HG03139 (cell line): ENCODE results near the gene DENND4B.
"Not testable (repeated sequence)": the region's sequence is repeated elsewhere in the genome, so short reads cannot be mapped to it uniquely, and the experiment has no call there.

Experiments
- ATAC-seq: cut with Tn5 transposase; IDR thresholded peaks from one replicate; pipeline ENCODE4 v1.9.1; 2021; ENCODE audit not compliant: unreplicated experiment

DENND4B gene

DNA sequence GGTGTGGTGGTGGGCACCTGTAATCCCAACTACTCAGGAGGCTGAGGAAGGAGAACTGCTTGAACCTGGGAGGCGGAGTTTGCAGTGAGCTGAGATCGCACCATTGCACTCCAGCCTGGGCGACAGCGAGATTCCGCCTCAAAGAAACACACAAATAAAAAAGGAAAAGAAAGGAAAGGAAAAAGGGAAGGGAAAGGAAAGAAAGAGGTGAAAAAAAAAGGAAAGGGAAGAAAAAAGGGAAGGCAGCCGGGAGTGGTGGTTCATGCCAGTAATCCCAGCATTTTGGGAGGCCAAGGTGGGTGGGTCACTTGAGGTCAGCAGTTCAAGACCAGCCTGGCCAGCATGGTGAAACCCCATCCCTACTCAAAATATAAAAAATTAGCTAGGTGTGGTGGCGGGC lies 55.5 kb downstream of the DENND4B start:
- not testable (repeated sequence) for ATAC-seq

GRCh38 chr1:153888533-153888932 lies 58.0 kb downstream of the DENND4B start:
- no peak for ATAC-seq

DNA sequence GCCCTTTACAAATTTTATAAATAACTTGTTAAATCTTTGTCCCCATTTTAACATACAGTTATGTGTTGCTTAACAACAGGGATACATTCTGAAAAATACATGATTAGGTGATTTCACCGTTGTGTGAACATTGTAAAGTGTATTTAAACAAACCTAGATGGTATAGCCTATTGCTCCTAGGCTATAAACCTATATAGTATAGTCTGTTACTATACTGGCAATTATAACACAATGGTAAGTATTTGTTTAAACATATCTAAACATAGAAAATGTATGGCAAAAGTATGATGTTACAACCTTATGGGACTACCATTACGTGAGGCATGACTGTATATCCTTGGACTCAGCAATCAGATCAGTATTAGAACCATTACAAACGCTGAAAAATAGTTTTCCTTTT lies 60.4 kb downstream of the DENND4B start:
- ATAC-seq: no peak

- no peak for ATAC-seq
These were observed 63.3 kb downstream of the DENND4B start for GRCh38 chr1:153883223-153883622.

DNA sequence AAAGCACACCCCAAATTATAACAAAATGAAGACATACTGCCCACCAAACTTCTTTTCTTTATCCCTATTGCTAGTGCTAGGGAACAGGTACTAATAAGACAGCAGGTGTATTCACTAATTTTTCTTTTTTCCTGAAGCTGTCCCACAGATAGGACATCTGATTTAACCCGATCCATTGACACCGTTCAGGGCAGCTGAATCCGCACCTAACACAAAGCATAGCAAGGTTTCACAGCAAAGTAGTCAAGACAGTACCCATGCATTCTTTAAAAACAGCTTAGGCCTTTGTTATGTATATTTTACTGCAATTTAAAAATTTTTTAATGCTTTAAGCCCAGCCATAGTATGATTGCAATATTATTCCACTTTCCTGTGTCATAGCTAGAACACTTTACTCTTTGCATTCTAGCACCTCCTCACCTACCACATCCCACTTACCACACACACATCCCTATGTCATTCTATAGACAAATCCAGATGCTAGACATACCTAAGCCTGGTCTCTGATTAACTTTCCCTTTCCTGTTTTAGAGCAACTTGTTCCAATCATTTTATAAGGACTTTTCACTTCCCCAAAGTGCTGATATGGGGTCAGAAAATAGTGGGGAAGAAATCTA lies 64.1 kb downstream of the DENND4B start:
- ATAC-seq: no peak

- ATAC-seq: no peak
These were observed 64.8 kb downstream of the DENND4B start for GRCh38 chr1:153881751-153882150.

GRCh38 chr1:153880962-153881361 lies 65.6 kb downstream of the DENND4B start:
- no peak for ATAC-seq

DNA sequence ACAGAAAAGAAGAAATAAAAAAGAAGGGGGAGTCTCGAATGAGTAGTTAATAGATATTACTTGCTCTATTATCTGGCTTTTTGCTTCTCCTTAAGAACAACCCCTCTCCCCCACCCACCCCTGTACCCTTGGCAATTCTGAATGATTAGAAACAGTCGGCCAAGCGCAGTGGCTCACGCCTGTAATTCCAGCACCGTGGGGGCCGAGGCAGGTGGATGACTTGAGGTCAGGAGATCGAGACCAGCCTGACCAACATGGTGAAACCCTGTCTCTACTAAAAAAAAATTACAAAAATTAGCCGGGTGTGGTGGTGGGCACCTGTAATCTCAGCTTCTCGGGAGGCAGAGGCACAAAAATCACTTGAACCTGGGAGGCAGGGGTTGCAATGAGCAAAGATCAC lies 66.5 kb downstream of the DENND4B start:
- no peak for ATAC-seq
